A673 (cell line): ENCODE data around the gene ZBTB34.

Experiments
- CTCF ChIP-seq: fragments of 300-800, 200-600 bp; sonication (generic); conservative IDR thresholded peaks from 2 replicates; pipeline ENCODE4 v1.5.1; 2017; ENCODE audit warnings: low read depth, mild to moderate bottlenecking, antibody characterized with exemption, low read length, moderate library complexity, mixed read lengths
- EZH2 ChIP-seq: fragments of 200-600 bp; sonication (generic); IDR thresholded peaks from 2 replicates; pipeline ENCODE4 v1.6.1; 2017; ENCODE audit warnings: borderline replicate concordance, low read depth, mild to moderate bottlenecking, mixed read lengths, antibody characterized with exemption, low read length; ENCODE audit not compliant: poor library complexity, severe bottlenecking

GRCh38 chr9:126886034-126886822, 25.8 kb downstream of the ZBTB34 start:
- no peak for TF ChIP-seq CTCF
- no peak for TF ChIP-seq EZH2
